HG02840 (cell line): ENCODE results near the gene SMCO4.
"Not testable (repeated sequence)": the region's sequence is repeated elsewhere in the genome, so short reads cannot be mapped to it uniquely, and the experiment has no call there.

Source experiments
- ATAC-seq: cut with Tn5 transposase; IDR thresholded peaks from one replicate; pipeline ENCODE4 v1.9.1; 2021; ENCODE audit warnings: mild to moderate bottlenecking, moderate library complexity, moderate number of reproducible peaks; ENCODE audit not compliant: unreplicated experiment, low FRiP score

The SMCO4 gene, protein sequence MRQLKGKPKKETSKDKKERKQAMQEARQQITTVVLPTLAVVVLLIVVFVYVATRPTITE

DNA sequence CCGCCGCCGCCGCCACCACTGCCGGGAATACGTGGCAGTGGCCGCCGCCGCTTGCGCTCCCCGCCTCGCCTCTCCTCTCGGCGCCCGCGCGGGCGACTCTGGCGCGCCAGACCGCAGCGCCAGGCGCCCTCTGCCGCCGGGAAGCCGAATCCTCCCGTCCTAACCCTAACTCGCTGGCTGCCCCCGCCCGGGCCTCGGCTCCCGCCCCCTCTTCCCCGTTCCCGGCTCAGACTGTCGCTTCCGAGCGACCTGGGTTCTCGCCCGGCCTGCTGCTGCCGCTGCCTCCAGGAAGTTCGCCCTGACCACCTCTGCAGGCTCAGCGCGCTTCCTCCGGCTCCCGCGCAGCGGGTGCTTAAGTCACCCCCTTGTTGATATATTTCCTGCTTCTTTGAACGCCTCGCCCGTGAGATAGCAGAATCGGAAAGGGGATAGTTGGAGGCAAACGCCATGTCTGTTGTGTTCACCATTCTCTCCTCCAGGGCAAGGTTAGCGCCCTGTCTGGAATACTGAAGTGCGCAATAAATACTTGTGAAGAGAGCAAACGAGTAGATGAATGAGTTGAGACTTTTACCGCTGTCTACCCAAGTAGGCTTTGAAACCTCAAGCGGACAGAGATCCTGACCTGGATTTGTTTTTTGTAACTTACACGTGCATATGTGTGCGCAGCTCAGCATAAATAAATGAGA is at the start of gene SMCO4:
Gene SMCO4 (minus strand): TSS at position 100 of the 686 bp plus-strand sequence. CDS start 64,202 bp downstream, outside the sequence.
- ATAC-seq: peak; percentile 78

DNA sequence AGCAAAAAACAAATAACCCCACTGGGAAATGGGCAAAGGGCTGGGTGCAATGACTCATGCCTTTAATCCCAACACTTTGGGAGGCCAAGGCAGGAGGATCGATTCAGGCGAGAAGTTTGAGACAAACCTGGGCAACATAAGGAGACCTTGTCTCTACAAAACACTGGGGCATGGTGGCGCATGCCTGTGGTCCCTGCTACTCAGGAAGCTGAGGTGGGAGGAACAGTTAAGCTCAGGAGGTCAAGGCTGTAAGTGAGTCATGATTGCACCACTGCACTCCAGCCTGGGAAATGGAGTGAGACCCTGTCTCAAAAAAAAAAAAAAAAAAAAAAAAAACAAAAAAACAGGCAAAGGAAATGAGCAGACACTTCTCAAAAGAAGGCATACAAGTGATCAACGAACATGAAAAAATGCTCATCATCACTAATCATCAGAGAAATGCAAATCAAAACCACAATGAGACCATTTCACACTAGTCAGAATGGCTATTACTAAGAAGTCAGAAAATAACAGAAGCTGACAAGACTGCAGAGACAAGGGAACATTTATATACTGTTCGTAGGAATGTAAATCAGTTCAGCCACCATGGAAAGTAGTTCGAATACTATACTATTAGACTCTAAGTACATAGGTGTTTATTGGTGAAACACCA is 48.2 kb upstream of the SMCO4 start:
- no peak for ATAC-seq

DNA sequence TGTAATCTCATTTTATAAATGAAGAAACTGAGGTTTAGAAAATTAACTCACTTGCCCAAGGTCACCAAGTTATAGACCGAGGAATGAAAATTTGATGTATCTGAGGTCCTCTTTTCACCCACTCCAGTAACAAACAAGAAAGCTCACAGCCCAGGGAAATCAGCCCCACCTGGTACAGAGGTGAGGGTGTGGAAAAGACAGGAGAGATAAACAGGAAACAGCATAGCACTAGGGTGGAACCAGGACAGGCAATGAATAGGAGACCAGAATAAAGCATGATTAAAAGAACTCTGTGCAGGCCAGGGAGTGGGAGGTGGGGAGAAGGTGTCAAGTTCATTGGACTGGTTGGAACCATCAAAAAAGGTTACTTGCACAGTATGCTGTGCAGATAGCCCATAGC is 46.2 kb upstream of the SMCO4 start:
- ATAC-seq: no peak

GRCh38 chr11:93587858-93588581 is 44.8 kb upstream of the SMCO4 start:
- ATAC-seq: no peak

DNA sequence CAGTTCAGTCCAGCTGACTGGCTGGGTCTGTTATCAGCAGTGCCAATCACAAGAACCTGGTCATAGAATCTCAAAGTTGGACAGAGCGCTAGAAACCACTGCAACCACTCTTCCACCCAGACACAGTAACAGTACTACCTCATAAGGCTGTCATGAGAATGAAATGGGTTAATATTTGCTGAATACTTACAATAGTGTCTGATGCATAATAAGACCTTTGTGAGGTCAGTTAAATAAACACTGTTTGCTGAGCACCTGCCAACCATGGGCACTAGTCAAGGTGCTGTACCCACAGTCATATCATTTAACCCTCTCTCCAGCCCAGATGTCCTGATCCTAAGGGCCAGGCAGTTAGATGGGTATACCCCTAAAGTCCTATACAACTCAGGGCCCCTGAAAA is 44.2 kb upstream of the SMCO4 start:
- ATAC-seq: not testable (repeated sequence)

- ATAC-seq: no peak
Observed at GRCh38 chr11:93585758-93586157, 42.6 kb upstream of the SMCO4 start.

DNA sequence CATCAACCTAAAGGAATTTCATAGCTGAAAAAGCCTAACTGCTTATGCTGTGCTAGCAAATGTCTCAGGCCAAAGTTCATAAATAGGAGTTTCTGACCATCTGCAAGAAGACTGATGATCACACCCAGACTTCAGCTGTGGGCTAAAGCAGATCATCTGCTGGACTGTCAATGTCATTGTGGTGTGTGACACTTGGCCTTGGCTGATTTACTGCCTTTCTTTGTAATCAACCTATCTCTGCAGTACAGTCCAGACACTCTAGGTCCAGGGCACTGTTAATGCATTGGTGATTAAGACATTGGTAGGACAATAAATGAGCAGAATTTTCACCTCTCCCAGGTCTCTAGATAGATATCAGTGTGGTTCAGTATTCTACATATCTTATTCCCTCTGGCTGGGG is 40.3 kb upstream of the SMCO4 start:
- ATAC-seq: no peak

DNA sequence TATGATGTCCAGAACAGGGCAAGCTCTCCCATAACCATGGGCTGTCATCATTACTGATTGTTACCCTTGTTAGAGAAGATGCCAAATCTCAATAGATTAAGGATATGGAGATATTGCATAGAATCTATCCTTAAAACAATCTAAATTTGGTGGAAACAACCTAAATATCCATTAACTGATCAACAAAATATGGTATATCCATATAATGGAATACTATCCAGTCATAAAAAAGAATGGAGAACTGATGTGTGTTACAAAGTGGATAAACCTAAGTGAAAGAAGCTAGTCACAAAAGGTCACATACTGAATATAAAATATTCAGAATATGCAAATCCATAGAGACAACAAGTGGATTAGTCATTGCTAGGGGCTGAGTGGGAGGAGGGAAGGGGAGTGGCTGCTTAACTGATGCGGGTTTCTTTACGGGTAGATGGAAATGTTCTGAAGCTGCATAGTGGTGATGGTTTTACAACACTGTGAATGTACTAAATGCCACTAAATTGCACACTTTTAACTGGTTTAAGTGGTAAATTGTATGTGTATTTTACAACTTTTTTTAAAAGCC is 36.1 kb upstream of the SMCO4 start:
- no peak for ATAC-seq

DNA sequence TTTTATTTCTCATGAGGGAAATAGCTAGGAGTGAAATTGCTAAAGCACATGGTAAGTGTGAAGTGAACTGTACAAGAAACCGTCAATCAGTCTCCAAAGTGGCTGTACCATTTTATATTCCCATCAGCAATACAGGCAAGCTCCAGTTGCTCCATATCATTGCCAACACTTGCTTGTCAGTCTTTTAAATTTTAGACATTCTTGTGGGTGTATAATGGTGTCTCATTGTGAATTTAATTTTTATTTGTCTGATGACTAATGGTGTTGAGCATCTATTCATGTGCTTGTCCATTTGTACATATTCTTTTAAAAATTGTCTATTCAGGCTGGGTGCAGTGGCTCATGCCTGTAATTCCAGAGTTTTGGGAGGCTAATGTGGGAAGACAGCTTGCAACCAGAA is 34.1 kb upstream of the SMCO4 start:
- ATAC-seq: no peak

GRCh38 chr11:93576870-93577269 is 33.7 kb upstream of the SMCO4 start:
- ATAC-seq: not testable (repeated sequence)

DNA sequence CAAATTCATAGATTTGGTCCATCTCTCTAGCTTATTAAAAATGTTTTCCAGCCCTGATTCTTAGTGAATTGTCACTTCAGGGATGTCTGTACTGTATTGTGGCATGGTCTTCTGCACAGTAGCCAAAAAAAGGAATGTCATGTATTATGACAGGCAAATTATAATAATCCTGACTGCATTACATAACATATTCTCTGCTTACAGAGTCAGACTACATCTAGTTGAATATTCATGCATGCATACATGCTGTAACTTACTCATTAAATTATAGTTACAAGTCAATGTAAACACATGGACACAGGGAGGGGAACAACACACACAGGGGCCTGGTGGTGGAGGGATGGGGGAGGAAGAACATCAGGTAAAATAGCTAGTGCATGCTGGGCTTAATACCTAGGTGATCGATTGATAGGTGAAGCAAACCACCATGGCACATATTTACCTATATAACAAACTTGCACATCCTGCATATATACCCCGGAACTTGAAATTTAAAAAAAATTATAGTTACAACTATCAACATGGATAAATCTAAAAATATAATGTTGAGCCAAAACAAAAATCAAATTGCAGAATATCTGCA is 31.5 kb upstream of the SMCO4 start:
- ATAC-seq: no peak

DNA sequence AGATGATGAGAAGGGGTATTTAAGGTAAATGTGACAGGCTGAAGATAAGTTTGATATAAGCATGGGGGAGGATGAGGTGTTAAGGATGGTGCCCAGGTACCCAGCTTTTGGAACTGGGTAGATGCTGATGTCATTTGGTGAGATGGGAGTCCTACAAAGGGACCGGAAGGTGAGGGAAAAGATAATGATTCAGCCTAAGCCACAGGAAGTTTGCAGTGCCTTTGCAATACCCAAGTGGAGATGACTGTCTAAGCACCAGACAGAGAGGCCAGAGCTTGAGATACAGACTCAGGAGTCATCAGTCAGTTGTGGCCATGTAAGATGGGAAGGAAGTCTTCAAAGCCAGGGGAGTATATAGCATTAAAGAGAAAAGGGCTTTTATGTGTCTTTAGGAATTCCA is 30.0 kb upstream of the SMCO4 start:
- no peak for ATAC-seq

GRCh38 chr11:93572621-93573020 is 29.4 kb upstream of the SMCO4 start:
- no peak for ATAC-seq

DNA sequence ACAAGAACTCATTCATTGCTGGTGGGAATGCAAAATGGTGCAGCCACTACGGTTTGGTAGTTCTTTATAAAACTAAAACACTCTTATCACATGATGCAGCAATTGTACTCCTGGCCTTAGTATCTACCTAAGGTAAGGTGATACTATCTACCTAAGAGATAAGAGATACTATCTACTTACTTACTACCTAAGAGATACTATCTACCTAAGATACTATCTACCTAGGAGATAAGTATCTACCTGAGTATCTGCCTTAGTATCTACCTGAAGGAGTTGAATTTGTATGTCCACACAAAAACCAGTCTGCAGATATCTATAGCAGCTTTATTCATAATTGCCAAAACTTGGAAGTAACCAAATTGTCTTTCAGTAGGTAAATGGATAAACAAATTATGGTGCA is 29.0 kb upstream of the SMCO4 start:
- ATAC-seq: no peak

DNA sequence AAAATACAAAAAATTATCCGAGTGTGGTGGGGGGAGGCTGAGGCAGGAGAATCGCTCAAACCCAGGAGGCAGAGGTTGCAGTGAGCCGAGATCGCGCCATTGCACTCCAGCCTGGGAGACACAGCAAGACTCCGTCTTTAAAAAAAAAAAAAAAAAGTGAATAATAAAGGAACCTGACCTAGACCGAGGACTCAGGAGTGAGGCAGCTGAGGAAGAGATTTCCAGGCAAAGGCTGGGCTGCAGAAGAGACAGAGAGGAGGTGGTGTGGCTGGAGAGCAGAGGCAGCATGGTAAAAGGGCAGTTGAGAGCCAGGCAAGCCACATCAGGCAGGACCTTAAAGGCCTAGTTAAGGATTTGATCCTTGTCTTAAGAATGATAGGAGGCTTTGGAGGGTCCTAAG is 28.4 kb upstream of the SMCO4 start:
- no peak for ATAC-seq

- no peak for ATAC-seq
Observed at GRCh38 chr11:93570759-93571413, 27.7 kb upstream of the SMCO4 start.

DNA sequence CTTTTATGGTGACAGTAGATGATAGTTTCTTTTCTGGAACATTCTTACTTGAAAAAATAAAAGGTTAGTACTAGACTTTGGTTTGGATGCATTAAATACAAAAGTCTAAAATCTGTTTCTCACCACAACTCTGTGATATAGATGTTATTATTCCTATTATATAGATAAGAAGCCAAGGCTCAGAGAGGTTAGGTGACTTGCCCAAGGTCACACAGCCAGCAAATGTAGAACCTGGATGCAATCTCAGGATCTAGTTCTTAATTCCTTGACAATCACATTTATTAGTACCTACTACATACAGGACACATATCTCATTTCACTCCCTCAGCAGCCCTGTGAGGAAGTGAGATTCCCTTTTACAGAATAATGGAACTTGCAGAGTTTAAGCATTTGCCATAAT is 26.3 kb upstream of the SMCO4 start:
- no peak for ATAC-seq

DNA sequence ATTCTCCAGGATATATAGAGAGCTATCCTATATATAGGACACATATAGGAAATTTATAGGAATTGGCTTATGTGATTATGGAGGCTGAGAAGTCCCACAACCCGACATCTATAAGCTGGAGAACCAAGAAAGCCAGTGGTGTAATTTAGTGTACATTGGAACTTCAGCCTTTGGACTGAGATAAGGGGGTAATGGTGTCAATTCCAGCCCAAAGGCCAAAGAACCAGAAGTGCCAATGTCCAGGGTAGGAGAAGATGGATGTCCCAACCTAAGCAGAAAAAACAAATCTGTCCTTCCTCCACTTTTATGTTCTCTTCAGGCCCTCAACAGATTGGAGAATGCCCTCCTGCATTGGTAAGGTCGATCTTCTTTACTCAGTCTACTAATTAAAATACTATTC is 25.5 kb upstream of the SMCO4 start:
- ATAC-seq: no peak

- no peak for ATAC-seq
Observed at GRCh38 chr11:93567401-93567895, 24.3 kb upstream of the SMCO4 start.

DNA sequence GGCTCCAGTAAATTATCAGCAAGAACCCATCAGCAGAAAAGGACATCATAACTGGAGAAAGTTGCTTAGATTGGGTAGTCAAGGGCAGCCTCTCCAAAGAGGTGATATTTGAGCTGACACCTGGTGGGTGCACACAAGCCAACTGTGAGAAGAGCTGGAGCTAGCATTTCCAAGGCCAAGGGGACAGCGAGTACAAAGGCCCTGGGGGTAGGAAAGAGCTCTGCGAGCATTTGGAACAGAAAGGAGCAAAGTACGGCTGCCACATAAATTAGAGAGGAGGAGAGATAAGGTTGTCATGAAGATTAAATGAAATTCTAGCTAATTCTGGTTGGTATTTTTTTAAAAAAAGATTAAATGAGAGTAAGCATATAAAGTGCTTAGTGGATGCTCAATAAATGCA is 21.7 kb upstream of the SMCO4 start:
- no peak for ATAC-seq
